Omental fat pad (tissue), 4 donors: ENCODE data around the gene PCDHGB6. TPM values are rescaled to one million over a fixed set of nuclear protein-coding genes. Genes with fewer than 3 reads are reported as not detected.
"Not testable (repeated sequence)": the region's sequence is repeated elsewhere in the genome, so short reads cannot be mapped to it uniquely, and the experiment has no call there.

Source experiments
- ATAC-seq: fragments of 150-250 bp; one replicate; pipeline ENCODE4 v1.9.1; 2016; ENCODE audit warnings: mild to moderate bottlenecking, moderate library complexity; ENCODE audit not compliant: low FRiP score
- DNase-seq: peaks from one replicate; pipeline ENCODE4 v3.0.0-alpha.2; 2019; ENCODE audit warnings: low spot score
- CTCF ChIP-seq, 3 donors: fragments of 450-650 bp; IDR thresholded peaks; one replicate each; pipeline ENCODE4 v1.5.1; 2016 to 2017; ENCODE audit warnings: antibody characterized with exemption in 3 of 3, mild to moderate bottlenecking in 3 of 3, moderate library complexity in 2 of 3
- total RNA-seq, 4 donors: library from RNA; depleted of rRNA; stranded (reverse); fragments of >200 nt; gene quantifications; one replicate each; pipeline ENCODE4 v1.1.0, GENCODE V29; 2016

PCDHGB6 gene
- total RNA-seq, 4 donors from 2014 or later: 4.2 to 12.6 (median 6.5) TPM

- no peak for TF ChIP-seq CTCF (IDR thresholded peaks at IDR 0.05)
- ATAC-seq (no peak), DNase-seq (no peak)
Observed at GRCh38 chr5:141393267-141393666, 14.6 kb upstream of the PCDHGB6 start.

DNA sequence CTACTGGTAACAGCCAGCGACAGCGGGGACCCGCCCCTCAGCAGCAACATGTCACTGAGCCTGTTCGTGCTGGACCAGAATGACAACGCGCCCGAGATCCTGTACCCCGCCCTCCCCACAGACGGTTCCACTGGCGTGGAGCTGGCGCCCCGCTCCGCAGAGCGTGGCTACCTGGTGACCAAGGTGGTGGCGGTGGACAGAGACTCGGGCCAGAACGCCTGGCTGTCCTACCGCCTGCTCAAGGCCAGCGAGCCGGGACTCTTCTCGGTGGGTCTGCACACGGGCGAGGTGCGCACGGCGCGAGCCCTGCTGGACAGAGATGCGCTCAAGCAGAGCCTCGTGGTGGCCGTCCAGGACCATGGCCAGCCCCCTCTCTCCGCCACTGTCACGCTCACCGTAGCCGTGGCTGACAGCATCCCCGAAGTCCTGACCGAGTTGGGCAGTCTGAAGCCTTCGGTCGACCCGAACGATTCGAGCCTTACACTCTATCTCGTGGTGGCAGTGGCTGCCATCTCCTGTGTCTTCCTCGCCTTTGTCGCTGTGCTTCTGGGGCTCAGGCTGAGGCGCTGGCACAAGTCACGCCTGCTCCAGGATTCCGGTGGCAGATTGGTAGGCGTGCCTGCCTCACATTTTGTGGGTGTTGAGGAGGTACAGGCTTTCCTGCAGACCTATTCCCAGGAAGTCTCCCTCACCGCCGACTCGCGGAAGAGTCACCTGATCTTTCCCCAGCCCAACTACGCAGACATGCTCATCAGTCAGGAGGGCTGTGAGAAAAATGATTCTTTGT is 13.2 kb upstream of the PCDHGB6 start:
- not testable (repeated sequence) for DNase-seq, ATAC-seq

DNA sequence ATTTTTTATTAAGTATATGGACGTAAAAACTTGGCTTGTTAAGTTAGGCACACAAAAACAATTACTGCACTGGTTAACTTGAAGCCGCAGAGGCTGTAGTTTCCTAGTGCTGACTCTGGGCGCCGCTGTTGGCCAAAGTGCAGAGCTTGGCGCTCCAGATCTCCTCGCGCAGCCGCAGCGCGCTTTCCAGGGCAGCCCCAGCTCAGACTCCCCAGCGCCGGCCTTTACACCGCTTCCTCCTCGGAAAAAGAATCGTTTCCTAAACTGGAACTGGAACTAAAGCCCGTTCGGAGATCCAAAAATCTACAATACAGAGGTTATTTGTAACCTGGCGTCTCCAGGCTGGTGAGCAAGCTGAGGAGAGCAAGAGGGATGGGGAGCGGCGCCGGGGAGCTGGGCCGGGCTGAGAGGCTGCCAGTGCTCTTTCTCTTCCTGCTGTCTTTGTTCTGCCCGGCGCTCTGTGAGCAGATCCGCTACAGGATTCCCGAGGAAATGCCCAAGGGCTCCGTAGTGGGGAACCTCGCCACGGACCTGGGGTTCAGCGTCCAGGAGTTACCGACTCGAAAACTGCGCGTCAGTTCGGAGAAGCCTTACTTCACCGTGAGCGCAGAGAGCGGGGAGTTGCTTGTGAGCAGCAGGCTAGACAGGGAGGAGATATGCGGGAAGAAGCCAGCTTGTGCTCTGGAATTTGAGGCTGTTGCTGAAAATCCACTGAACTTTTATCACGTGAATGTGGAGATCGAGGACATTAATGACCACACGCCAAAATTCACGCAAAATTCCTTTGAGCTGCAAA is 9.9 kb upstream of the PCDHGB6 start, which contains the start of gene PCDHGB5:
TSS of gene PCDHGB5 (plus strand) at position 192 of the 796 bp plus-strand sequence. CDS start at position 373, 181 bp downstream.
- not testable (repeated sequence) for DNase-seq
- peak; percentile 59 for ATAC-seq

DNA sequence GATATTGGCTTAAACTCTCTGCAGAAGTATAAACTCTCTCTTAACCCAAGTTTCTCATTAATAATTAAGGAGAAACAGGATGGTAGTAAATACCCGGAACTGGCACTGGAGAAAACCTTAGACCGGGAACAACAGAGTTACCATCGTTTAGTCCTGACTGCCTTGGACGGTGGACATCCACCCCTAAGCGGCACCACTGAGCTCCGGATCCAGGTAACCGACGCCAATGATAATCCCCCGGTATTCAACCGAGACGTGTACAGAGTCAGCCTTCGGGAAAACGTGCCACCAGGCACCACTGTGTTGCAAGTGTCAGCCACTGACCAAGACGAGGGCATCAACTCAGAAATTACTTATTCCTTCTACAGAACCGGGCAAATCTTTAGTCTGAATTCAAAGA is 9.2 kb upstream of the PCDHGB6 start:
- no peak for DNase-seq
- no peak for ATAC-seq
- no peak for TF ChIP-seq CTCF (IDR thresholded peaks at IDR 0.05)

- DNase-seq (no peak), ATAC-seq (no peak)
- no peak for TF ChIP-seq CTCF (IDR thresholded peaks at IDR 0.05)
Observed at GRCh38 chr5:141399555-141400258, 8.1 kb upstream of the PCDHGB6 start.

DNA sequence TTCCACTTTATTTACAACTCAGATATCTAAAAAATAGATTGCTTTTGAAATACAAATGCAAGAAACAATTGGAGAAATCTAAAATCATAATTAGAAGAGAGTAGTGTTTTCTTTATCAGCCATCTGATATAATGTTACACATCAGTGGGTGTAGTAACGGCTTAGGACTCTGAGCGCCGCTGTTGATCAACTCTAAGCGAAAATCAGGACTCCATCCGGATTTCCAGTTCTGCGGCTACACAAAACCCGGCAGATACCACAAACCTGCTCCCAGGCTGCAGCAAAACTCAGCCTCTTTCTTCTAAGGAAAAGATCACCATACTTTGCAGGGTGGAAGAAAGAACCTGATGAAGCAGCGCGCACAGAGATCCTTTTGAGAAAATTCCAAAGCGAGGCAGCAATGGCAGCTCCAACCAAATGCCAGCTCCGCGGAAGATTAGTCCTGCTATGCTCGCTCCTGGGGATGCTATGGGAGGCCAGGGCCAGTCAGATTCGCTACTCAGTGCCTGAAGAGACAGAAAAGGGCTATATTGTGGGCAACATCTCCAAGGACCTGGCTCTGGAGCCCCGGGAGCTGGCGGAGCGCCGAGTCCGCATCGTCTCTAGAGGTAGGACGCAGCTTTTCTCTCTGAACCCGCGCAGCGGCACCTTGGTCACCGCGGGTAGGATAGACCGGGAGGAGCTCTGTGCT is 5.1 kb upstream of the PCDHGB6 start, which contains the start of gene PCDHGA9:
TSS of gene PCDHGA9 (plus strand) at position 226 of the 691 bp plus-strand sequence. CDS start at position 401, 175 bp downstream.
- ATAC-seq (no peak), DNase-seq (no peak)
- TF ChIP-seq CTCF (IDR thresholded peaks at IDR 0.05): no peak

- DNase-seq (no peak), ATAC-seq (no peak)
- TF ChIP-seq CTCF (IDR thresholded peaks at IDR 0.05): no peak
Observed at GRCh38 chr5:141403387-141403786, 4.4 kb upstream of the PCDHGB6 start.
